H1 (cell line): ENCODE results near the gene GMCL1. TPM values are rescaled to one million over a fixed set of nuclear protein-coding genes. Genes with fewer than 3 reads are reported as not detected.

Source experiments
- CTCF ChIA-PET: fragments of 300-600 bp; sonication (Branson Sonifier 250); formaldehyde crosslinking; loops from one replicate; lab custom pipeline; 2021; ENCODE audit not compliant: partially characterized antibody; lab: Charles Lee
- POLR2A ChIA-PET: fragments of 300-600 bp; sonication (Branson Sonifier 250); formaldehyde crosslinking; loops from one replicate; lab custom pipeline; 2021; ENCODE audit warnings: inconsistent platforms; ENCODE audit not compliant: partially characterized antibody; lab: Charles Lee
- DNase-seq, 2 experiments: peaks; one replicate each; pipeline versions ENCODE4 v3.0.0 to v3.0.0-alpha.2; 2010 to 2022; ENCODE audit warnings: low spot score in 2 of 2, low read depth in 1 of 2, mixed read lengths in 1 of 2
- FAIRE-seq: peaks from 2 replicates; lab custom pipeline; 2011; peaks lifted over from hg19 to GRCh38; lab: Jason Lieb, UNC
- H2AFZ ChIP-seq: 2 replicates; pipeline ENCODE4 v1.8.1; 2012; ENCODE audit warnings: low read length, inconsistent platforms
- H2AK5ac ChIP-seq: 2 replicates; pipeline ENCODE4 v1.6.1; 2013; ENCODE audit warnings: low read depth, low read length
- H2BK120ac ChIP-seq: replicated peaks from 2 replicates; pipeline ENCODE3; 2013; ENCODE audit warnings: low read depth, low read length, inconsistent platforms
- H2BK12ac ChIP-seq: 2 replicates; pipeline ENCODE4 v1.6.1; 2013; ENCODE audit warnings: low read depth, low read length
- H2BK15ac ChIP-seq: 2 replicates; pipeline ENCODE4 v1.6.1; 2013; ENCODE audit warnings: low read length
- H2BK20ac ChIP-seq: 2 replicates; pipeline ENCODE4 v1.6.1; 2013; ENCODE audit warnings: low read length
- H2BK5ac ChIP-seq: 2 replicates; pipeline ENCODE4 v1.6.1; 2013; ENCODE audit warnings: low read depth, low read length
- H3K14ac ChIP-seq: 2 replicates; pipeline ENCODE4 v1.6.1; 2013; ENCODE audit warnings: inconsistent platforms; ENCODE audit not compliant: insufficient read length
- H3K18ac ChIP-seq: 2 replicates; pipeline ENCODE4 v1.6.1; 2013; ENCODE audit warnings: low read length; ENCODE audit errors: extremely low read depth
- H3K23ac ChIP-seq: 2 replicates; pipeline ENCODE4 v1.6.1; 2013; ENCODE audit warnings: inconsistent platforms; ENCODE audit not compliant: insufficient read length
- H3K23me2 ChIP-seq: 2 replicates; pipeline ENCODE4 v1.6.1; 2013; ENCODE audit warnings: low read depth, low read length
- H3K27ac ChIP-seq: 2 replicates; pipeline ENCODE4 v1.6.1; 2011; ENCODE audit warnings: low read depth, low read length, inconsistent platforms
- H3K27me3 ChIP-seq, 4 experiments: replicated peaks in 1 of 4; 1 replicate in 1 of 4; 2 replicates in 3 of 4; pipeline versions ENCODE4 v1.6.1 to v1.8.1; 2011 to 2013; ENCODE audit warnings: low read length in 3 of 4, mild to moderate bottlenecking in 3 of 4, inconsistent platforms in 2 of 4, mixed read lengths in 2 of 4, moderate library complexity in 1 of 4; ENCODE audit not compliant: control insufficient read depth in 3 of 4, insufficient read depth in 3 of 4; ENCODE audit errors: extremely low read depth in 1 of 4
- H3K36me3 ChIP-seq, 4 experiments: 2 replicates each; pipeline versions ENCODE4 v1.6.1 to v1.8.1; 2011 to 2013; ENCODE audit warnings: mild to moderate bottlenecking in 4 of 4, low read length in 3 of 4, moderate library complexity in 2 of 4, control low read depth in 1 of 4, inconsistent platforms in 1 of 4; ENCODE audit not compliant: insufficient read depth in 4 of 4, control insufficient read depth in 2 of 4
- H3K4ac ChIP-seq: replicated peaks from 2 replicates; pipeline ENCODE3; 2013; ENCODE audit warnings: low read length, low read depth, mixed read lengths, inconsistent platforms; ENCODE audit not compliant: insufficient read length
- H3K4me1 ChIP-seq, 4 experiments: replicated peaks in 1 of 4; 1 replicate in 1 of 4; 2 replicates in 3 of 4; pipeline versions ENCODE4 v1.6.1 to v1.8.1; 2011 to 2013; ENCODE audit warnings: low read length in 3 of 4, inconsistent platforms in 2 of 4, mixed read lengths in 1 of 4; ENCODE audit not compliant: insufficient read depth in 4 of 4, control insufficient read depth in 3 of 4
- H3K4me2 ChIP-seq, 2 experiments: 2 replicates each; pipeline versions ENCODE4 v1.6.1 to v1.8.1; 2011 to 2013; ENCODE audit warnings: low read depth in 2 of 2, low read length in 2 of 2, control low read depth in 1 of 2, inconsistent platforms in 1 of 2, mild to moderate bottlenecking in 1 of 2; ENCODE audit not compliant: insufficient read depth in 1 of 2
- H3K4me3 ChIP-seq, 4 experiments: fragments of 200-600, 300-600 bp in 1 of 4; sonication (generic), shearing (Covaris generic), sonication (Bioruptor Twin) in 1 of 4; 2 replicates each; pipeline versions ENCODE4 v1.5.1 to v1.8.1; 2011 to 2016; ENCODE audit warnings: low read length in 4 of 4, low read depth in 3 of 4, control low read depth in 2 of 4, inconsistent platforms in 2 of 4, mild to moderate bottlenecking in 2 of 4, mixed read lengths in 1 of 4, moderate library complexity in 1 of 4; ENCODE audit not compliant: insufficient read depth in 2 of 4; ENCODE audit errors: extremely low read depth in 1 of 4
- H3K56ac ChIP-seq: replicated peaks from 2 replicates; pipeline ENCODE3; 2013; ENCODE audit warnings: low read depth, mild to moderate bottlenecking, mixed read lengths, low read length, inconsistent platforms; ENCODE audit not compliant: insufficient read length
- H3K79me1 ChIP-seq: 2 replicates; pipeline ENCODE4 v1.6.1; 2013; ENCODE audit warnings: low read depth, low read length, control low read depth
- H3K79me2 ChIP-seq, 2 experiments: 2 replicates each; pipeline versions ENCODE4 v1.6.1 to v1.8.1; 2012 to 2013; ENCODE audit warnings: low read length in 2 of 2, mild to moderate bottlenecking in 2 of 2, inconsistent platforms in 1 of 2; ENCODE audit not compliant: insufficient read depth in 2 of 2, control insufficient read depth in 1 of 2
- H3K9ac ChIP-seq, 4 experiments: replicated peaks in 1 of 4; 1 replicate in 1 of 4; 2 replicates in 3 of 4; pipeline versions ENCODE4 v1.6.1 to v1.8.1; 2011 to 2013; ENCODE audit warnings: low read depth in 3 of 4, low read length in 3 of 4, control low read depth in 2 of 4, mild to moderate bottlenecking in 2 of 4, moderate library complexity in 2 of 4, inconsistent platforms in 1 of 4; ENCODE audit errors: extremely low read depth in 1 of 4
- H3K9me3 ChIP-seq, 2 experiments: 2 replicates each; pipeline versions ENCODE4 v1.6.1 to v1.8.1; 2012 to 2013; ENCODE audit warnings: mild to moderate bottlenecking in 2 of 2, moderate library complexity in 2 of 2, control low read depth in 1 of 2, inconsistent platforms in 1 of 2, low read depth in 1 of 2, low read length in 1 of 2, mixed read lengths in 1 of 2; ENCODE audit not compliant: insufficient read depth in 2 of 2
- H4K20me1 ChIP-seq, 2 experiments: replicated peaks in 1 of 2; 2 replicates each; pipeline versions ENCODE3 to v1.8.1; 2011 to 2013; ENCODE audit warnings: inconsistent platforms in 2 of 2, low read length in 2 of 2, mild to moderate bottlenecking in 1 of 2; ENCODE audit not compliant: insufficient read depth in 2 of 2, control insufficient read depth in 1 of 2
- H4K5ac ChIP-seq: 2 replicates; pipeline ENCODE4 v1.6.1; 2013; ENCODE audit warnings: low read length, low read depth, mixed read lengths, inconsistent platforms; ENCODE audit not compliant: insufficient read length
- H4K8ac ChIP-seq: 2 replicates; pipeline ENCODE4 v1.8.0; 2013; ENCODE audit warnings: mild to moderate bottlenecking, moderate library complexity, low read length, inconsistent platforms; ENCODE audit not compliant: insufficient read depth; ENCODE audit errors: extremely low read depth
- H4K91ac ChIP-seq: replicated peaks from 2 replicates; pipeline ENCODE3; 2013; ENCODE audit warnings: low read length, mixed read lengths, inconsistent platforms; ENCODE audit not compliant: insufficient read length
- EGR1 ChIP-seq: IDR thresholded peaks from 2 replicates; pipeline ENCODE4 v1.6.1; 2011; ENCODE audit warnings: low read depth, low read length, borderline replicate concordance
- SAP30 ChIP-seq: fragments of 300-600 bp; sonication (generic); IDR thresholded peaks from 2 replicates; pipeline ENCODE4 v1.7.1; 2012; ENCODE audit warnings: low read length, moderate library complexity, mild to moderate bottlenecking, inconsistent platforms; ENCODE audit not compliant: insufficient read depth, insufficient replicate concordance
- WGBS, 2 experiments: shearing (Covaris generic) in 1 of 2; methylation state at CpG; one replicate each; pipeline versions ENCODE4 v1.1.6 to v1.1.7; 2013 to 2015; ENCODE audit warnings: low lambda C conversion rate in 2 of 2, mixed read lengths in 2 of 2, inconsistent platforms in 1 of 2, low coverage in 1 of 2, missing lambda C conversion rate in 1 of 2; ENCODE audit not compliant: insufficient replicate concordance in 2 of 2, insufficient coverage in 1 of 2, insufficient read length in 1 of 2; ENCODE audit errors: extremely low coverage in 1 of 2, missing lambda C conversion rate in 1 of 2; 5-methylcytosine and 5-hydroxymethylcytosine counted together
- polyA plus RNA-seq, 7 experiments: library from polyadenylated mRNA; depleted of rRNA in 3 of 7; stranded (reverse) in 5 of 7; unstranded in 2 of 7; fragments of >200 nt in 5 of 7; fragments of 200-250 nt in 2 of 7; gene quantifications; 1 replicate in 5 of 7; 2 replicates in 1 of 7; 4 replicates in 1 of 7; pipeline versions ENCODE4 v1.2.1 to v1.2.3, GENCODE V29; 2011 to 2013; ENCODE audit warnings: missing spikeins in 2 of 7, mixed read lengths in 2 of 7
- total RNA-seq: library from RNA; stranded (reverse); fragmentation: NEBNext Ultra II Directional; extraction: Animal tissue kit (Norgen Biotek cat#: 25700); gene quantifications from 2 replicates; pipeline ENCODE4 v1.2.1, GENCODE V29; 2021

The GMCL1 gene
- total and polyA plus RNA-seq, 2 of the 8 experiments (the other 6 are each of a cell fraction or from before 2014, with no cell fraction given) = 6.5 to 21.9 TPM

GRCh38 chr2:69888451-69888850 is 59.0 kb downstream of the GMCL1 start:
- H3K9me3 ChIP-seq = no peaks in the 10 kb centered on the region
- H2BK20ac ChIP-seq = no peak overlapping the region
- no peaks in the 10 kb centered on the region for H3K4me1 ChIP-seq
- H3K4me2 ChIP-seq = no peak overlapping the region
- peaks cover 0 to 1% (median 0%) of the 10 kb centered on the region in 4 experiments; a peak in 2 of 7 replicates for H3K27me3 ChIP-seq
- H2AFZ ChIP-seq = no peak overlapping the region
- no peak overlapping the region for H4K8ac ChIP-seq
- DNase-seq = no peak
- H2AK5ac ChIP-seq = no peak overlapping the region
- no peak for FAIRE-seq
- no peaks in the 10 kb centered on the region for H4K20me1 ChIP-seq
- H2BK15ac ChIP-seq = no peak overlapping the region
- H3K27ac ChIP-seq = no peak overlapping the region
- no peak overlapping the region for H3K4me3 ChIP-seq
- no peak overlapping the region for H3K14ac ChIP-seq
- H3K79me2 ChIP-seq = no peaks in the 10 kb centered on the region
- 96% methylated on average over 4 of the region's 4 CpGs; no CpG with 5 or more reads in 1 of the 2 experiments for WGBS, 2 experiments
- H3K36me3 ChIP-seq = no peaks in the 10 kb centered on the region
- no peak overlapping the region for H3K56ac ChIP-seq
- no peak overlapping the region for H2BK12ac ChIP-seq
- no peaks in the 10 kb centered on the region; the same call in 1 of the 2 replicates for H3K79me1 ChIP-seq
- no peak overlapping the region for H3K23ac ChIP-seq
- POLR2A ChIA-PET = no interaction called here
- H4K5ac ChIP-seq = no peak overlapping the region
- H2BK120ac ChIP-seq = no peak overlapping the region
- no peak overlapping the region for H3K18ac ChIP-seq
- no peak overlapping the region for H2BK5ac ChIP-seq
- H3K4ac ChIP-seq = no peak overlapping the region
- CTCF ChIA-PET = interaction anchor here (0.5 to 1.2 kb wide), 7 partner anchors 75 to 616 kb away, joined by 3 to 5 read pairs (median 3); no protein-coding TSS in a partner anchor
- H3K23me2 ChIP-seq = no peaks in the 10 kb centered on the region; the same call in 1 of the 2 replicates
- TF ChIP-seq SAP30 (no peak), EGR1 (no peak)
- H3K9ac ChIP-seq = no peak overlapping the region
- H4K91ac ChIP-seq = no peak overlapping the region
